NCI-H446 (cell line): ENCODE results near the gene NAAA.
"Not testable (repeated sequence)": the region's sequence is repeated elsewhere in the genome, so short reads cannot be mapped to it uniquely, and the experiment has no call there.

Experiments used
- DNase-seq, 2 experiments: peaks; one replicate each; lab custom pipeline; 2025; lab: John Stamatoyannopoulos, UW

The NAAA gene

DNA sequence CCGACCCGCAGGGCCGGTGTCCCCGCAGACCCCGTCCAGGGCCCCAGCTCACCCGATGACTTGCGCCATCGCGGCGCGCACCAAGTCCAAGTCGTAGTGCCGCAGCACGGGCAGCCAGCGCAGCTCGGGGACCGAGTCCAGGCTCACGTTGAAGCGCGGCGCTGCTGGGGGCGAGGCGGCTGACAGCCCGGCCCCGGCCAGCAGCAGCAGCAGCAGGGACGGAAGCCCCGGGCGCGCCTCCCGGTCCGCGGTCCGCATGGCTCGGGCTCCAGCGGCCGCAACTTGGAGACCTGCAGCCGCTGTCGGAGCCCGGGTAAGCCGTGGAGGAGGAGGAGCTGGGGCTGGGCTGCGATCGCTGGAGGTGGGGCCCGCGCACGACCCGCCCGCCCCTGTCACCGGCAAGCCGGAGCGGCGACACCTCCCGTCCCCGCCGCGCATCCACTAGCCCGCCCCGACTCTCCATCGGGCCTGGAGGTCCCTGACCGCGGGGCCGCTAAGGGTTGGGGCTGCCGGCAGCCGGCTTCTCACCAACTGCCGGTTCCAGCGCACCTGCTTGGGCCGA, at the start of gene NAAA:
Gene NAAA (minus strand): TSS at position 322 of the 562 bp plus-strand sequence. CDS start 64 bp downstream, at position 258.
- DNase-seq: no peak

DNA sequence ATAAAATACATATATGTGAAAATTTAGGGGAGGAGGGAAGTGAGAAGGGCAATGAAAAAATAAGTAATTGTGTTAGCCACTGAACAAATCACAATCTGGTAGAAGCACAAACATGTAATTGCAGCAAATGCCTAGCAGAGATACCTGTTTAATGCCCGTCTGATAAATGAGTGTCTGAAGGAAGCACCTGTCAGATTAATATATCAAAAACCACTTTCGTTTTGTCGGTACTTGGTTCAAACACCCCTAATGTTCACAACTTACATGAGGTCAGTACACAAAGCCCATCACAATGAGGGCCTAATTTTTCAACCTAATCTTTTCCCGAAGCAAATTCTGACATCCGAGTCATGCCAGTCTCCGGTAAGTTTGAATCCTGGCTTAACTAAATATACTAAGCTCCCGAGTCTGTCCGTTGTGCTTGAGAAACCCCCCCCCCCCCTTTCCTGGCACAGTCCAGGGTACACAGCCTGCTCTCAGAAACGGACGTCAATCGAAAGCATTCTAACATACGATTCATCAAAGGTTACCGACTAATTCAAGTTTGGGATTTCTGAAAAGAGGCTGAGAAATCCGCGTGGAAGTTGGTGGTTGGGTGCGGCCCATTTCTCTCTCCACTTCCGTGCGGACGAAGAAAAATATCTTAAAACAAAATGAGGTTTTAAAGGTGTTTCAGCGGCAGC, 49.2 kb upstream of the NAAA start:
- no peak for DNase-seq

DNA sequence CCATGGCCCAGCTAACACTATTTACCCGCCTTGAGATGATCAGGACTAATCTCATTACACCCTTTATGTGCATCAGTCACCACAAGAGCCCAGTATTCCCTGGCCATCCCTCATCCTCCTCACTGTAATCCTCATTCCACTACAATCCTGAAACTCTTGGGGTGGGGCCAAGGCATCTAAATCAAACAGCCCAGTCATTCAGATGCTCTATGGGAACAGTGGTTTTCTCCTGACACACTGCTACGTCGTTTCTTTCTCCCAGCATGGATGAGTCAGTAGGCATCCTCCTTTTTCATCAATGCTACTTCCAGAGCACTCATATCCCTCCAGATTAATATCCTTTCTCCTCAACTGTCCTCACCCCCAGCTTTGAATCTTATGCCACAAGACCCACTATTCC, 44.3 kb upstream of the NAAA start:
- no peak for DNase-seq

DNA sequence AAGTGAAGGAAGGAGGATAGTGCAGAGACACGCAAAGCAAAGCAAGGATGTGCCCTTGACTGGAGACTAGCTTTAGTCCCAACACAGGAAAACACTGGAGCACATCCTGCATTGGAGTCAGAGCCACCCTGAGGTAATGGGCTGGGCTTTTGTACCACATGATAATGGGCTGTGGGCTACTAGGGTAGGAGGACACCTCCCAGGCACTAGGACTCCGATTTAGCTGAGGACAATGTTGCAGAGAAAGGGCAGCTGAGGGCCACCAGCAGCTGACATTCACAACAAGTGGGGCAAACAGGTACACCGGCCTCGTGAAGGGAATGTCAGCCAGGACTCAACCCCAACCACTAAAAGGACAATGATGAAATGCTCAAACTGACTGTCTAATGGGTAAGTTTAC, 39.8 kb upstream of the NAAA start:
- DNase-seq: no peak

DNA sequence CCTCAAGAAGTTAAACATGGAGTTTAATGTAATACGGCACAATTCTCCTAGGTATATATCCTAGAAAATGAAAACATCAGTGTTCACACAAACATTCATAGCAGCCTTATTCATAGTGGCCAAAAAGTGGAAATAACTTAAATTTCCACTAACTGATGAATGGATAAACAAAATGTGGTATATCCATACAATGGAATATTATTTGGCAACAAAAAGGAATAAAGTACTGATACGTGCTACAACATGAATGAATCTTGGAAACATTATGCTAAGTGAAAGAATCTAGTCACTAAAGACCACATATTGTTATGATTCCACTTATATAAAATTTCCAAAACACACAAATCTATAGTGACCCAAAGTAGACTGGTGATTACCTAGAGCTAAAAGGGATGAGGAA, 35.4 kb upstream of the NAAA start:
- no peak for DNase-seq

DNA sequence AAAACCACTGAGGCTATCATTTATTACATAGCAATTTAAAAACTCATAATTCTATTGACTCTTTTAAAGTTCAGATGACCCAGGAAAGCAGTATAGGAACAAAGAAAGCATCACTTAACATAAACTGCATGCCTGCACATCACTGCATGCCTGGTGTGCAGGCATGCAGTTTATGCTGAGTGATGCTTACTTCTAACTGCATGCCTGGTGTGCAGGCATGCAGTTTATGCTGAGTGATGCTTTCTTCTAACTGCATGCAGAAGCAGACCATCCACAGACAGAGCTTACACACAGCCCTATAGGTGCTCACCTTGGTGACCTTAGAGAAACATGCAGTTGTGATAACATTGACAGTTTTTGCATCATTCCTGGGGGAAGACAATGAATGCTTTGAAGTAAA, 33.0 kb upstream of the NAAA start:
- DNase-seq: no peak

DNA sequence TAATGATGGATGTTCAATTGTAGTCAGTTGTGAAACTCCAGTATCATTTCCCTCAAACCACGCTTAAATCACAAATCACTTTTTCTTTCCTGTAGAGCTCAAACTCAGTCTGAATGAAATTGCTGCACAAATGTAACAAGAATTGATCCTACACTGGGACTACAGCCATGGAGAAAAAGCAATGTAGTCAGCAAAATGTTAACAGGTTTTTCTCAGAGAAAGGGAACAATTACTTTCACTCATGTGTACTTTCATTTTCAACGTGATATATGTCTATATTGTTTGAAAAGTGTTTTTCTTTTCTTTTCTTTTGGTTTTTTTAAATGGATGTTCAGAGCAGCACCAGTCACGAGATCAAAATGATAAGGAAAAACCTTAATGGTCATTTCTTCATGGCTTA, 27.3 kb upstream of the NAAA start:
- DNase-seq: no peak

DNA sequence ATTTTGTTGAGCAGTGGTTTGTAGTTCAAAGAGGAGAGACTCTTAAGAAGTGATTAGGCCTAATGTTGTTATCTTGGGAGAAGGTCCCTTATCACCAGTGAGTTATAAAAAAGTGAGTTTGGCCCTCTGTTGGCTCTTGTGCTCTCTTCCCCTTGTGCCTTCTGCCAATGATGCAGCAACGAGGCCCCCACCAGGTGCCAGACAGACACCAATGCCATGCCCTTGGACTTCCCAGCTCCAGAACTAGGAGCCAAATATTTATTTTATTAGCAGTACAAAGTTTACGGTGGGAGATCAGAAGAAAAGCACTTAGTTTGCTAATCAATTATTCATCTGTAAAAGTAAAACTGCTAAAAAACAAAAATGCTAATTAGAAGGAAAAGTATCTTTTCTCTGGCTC, 22.7 kb upstream of the NAAA start:
- DNase-seq: no peak

DNA sequence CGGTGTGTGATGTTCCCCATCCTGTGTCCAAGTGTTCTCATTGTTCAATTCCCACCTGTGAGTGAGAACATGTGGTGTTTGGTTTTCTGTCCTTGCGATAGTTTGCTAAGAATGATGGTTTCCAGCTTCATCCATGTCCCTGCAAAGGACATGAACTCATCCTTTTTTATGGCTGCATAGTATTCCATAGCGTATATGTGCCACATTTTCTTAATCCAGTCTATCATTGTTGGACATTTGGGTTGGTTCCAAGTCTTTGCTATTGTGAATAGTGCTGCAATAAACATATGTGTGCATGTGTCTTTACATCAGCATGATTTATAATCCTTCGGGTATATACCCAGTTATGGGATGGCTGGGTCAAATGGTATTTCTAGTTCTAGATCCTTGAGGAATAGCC, 21.3 kb upstream of the NAAA start:
- not testable (repeated sequence) for DNase-seq

DNA sequence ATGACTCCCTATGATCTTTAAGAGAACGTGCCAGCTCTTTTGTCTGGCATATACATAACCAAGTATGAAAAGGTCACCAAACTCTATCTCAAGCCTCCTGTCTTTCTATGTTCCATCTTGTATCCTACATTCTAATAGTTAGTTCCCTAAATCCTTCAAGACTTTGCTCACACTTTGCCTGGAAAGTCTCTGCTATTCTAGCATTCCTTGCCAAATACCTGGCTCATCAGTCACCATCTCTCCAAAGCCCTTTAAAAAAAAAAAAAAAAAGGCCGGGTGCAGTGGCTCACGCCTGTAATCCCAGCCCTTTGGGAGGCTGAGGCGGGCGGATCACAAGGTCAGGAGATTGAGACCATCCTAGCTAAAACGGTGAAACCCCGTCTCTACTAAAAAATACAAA, 17.7 kb upstream of the NAAA start:
- not testable (repeated sequence) for DNase-seq

DNA sequence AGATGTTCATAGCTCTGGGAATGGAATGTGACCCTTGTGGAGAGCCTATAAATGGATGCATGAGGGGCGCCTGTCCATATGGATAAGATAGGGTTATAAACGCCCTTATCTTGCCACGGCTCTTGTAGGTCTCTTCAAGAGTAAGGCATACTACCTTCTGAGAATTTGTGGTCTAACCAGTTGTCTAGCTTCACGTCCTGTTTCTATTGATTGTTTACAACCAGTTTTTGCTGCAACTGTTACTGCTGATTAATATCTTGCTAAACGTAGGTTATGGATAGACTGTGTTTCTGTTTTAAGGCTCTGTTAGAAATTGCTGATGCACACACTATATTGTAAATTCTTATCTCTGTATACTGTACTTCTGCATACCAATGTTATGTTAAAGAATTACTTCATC, 14.0 kb upstream of the NAAA start:
- DNase-seq: not testable (repeated sequence)

DNA sequence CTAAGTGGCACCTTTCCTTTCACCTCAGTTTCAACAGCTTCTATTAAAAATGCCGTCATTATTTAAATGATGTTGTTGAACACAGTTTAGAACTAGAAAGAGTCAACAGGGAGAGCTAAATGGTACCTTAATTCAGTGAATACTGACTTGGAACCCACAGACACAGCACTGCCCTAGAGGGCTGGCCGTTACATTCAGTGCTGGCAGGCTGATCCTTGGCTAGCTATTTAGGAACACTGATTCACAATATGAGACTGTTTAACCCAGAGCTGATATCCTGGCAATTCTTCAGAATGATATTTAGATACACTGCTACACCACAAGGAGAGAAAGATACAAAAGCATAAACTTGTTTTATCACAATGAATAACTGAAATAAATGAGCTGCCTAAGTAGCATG, 12.7 kb upstream of the NAAA start:
- DNase-seq: no peak

DNA sequence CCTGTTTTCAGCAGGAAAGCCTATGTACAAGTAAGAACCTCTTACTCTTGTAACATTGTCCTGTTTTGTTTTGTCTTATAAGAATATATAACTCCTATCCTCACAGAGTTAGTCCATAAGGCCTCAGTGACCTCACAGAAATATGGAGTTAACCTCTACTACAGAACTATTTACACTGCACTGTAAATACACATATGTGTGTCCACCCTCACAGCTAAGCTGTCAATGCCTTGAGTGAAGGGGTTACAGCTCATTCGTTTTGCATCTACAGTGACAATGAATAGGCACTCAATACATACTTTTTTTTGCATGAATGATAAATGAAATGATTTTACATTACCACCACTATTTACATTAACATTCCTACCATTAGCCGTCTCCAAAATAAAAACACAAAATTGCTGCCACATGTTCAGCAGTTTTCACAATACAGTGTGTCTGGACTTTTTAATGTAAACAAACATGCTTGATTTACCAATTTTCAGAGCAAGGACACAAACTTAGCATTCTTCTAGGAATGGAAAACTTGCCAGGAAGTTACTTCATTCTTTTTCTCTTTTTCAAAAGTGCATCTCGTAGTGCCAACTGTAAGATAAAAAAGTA, 9.5 kb upstream of the NAAA start:
- no peak for DNase-seq

DNA sequence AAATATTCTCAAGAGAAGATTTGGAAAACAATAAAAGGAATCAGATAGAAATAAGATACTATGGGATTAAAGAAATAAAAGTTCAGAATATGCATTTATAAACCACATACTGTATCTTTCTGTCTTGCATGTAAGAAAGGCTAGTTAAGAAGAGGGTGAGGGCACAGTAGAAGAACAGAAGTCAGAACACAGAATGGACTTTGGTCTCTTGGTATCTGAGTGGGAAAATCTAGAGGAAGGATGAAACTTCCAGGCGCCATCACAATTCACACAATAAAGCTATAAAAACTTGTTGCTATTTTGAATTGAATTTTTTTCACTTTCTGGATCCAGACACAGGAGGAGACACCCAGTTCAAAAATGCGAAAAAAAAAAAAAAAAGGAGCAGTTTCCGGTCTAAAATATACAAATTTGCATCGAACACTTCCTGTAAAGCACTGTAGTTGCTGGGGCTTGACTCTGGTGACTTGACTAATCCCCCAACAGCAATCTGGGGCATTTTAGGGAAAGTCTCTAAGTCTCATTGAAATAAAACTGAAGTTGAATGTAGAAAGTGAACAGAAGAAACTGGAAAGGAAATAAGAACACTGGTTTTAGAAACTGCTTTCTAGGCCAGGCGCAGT, 8.1 kb upstream of the NAAA start:
- DNase-seq: no peak

DNA sequence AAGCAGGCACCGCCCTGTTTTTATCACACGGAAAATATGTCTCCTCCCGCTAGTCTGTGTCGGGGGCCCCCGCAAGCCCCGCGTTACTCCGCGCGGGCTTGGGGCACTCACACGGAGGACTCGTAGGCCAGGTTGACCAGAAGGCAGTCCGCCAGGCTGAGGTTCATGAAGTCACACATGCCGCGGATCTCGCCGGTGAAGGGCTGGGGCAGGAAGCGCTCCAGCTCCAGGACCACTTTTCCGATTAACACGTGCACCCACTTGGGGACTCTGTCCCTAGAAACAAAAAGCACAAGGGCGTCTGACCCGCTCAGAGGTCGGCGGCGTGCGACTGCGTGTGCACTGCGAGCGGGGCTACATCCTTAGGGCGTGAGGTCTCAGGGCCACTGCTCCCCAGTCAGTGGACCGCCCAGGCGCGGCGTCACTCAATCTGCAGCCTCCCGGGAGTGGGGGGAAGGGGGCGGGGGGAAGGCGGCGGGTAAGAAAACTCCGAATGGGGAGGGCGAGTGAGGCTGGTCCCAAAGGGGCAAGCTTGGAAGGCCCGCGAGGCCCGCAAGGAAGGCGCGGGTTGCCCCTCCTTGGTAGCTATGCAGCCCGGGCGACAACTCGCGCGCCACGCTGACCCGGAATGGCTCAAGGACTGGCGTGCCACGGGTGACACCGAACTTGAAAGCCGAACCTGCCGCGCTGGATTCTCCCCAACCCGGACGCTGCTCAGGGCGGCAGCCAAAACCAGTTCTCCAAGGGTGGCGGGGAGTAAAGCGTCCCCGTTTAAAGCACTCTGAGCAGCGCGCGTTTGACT, 722 bp downstream of the NAAA start:
- DNase-seq: no peak

DNA sequence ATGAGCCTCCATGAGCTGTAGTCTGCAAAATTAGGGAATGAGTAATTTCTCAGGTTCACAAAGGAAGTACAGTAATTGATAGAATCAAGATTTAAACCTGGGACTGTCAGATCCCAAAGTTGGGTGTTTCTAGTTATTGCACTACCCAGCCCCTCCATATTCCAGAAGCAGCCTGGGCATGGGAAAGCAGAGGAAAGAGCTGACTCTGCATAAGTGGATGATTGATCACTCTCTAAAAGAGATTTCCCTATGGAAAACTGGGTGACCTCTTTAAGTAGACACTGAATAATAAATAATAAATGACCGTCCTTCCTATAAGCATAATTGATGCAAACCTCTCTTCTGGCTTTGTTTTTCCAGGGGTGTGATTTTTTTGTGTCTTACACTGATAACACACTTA, 5.2 kb downstream of the NAAA start:
- no peak for DNase-seq

DNA sequence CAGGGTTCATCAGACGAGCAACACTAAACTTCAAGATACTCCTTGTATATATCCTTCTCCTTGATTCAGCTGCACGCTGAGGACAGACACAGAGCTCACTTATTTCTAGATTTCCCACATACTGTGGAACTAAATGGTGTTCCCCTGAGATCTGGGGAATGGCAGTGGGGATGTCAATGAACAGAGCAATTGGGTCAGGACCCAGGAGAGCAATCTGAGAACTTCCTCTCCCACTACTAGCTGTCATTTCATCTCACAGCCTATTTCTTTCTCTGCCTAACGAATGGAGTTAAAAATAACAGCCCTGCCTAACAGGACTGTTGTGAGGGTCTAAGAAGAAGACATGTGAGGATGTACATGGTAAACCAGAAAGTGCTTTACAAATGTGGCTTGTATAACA, 10.7 kb downstream of the NAAA start:
- DNase-seq: no peak

DNA sequence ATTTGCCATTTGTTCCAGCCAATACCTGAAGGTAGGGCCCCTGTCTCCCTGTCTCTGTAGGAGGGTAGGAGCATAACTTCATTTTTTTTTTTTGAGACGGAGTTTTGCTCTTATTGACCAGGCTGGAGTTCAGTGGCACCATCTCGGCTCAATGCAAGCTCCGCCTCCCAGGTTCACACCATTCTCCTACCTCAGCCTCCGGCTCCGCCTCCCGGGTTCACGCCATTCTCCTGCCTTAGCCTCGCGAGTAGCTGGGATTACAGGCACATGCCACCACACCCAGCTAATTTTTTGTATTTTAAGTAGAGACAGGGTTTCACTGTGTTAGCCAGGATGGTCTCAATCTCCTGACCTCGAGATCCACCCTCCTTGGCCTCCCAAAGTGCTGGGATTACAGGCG, 15.9 kb downstream of the NAAA start:
- not testable (repeated sequence) for DNase-seq

DNA sequence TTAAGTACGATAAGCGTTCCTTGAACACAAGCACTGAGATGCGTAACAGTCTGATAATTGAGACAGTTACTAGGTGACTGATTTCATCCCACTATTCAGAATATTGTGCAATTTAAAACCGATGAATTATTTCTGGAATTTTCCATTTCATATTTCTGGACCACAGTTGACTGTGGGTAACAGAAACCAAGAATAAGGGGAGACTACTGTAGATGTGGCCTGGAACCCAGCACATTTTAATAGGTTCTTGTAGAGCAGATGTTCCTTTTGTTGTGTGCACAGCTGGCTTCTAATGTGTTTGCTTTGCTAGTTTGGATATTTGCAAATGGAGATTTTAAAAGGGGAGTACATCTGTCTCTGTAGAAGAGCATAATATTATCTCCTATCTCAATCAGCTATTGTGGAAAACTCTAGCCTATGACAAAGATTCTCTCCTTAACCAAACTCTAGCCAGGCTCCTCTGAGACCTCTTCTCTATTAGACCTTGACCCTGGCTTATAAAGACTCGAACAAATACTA, 16.4 kb downstream of the NAAA start:
- DNase-seq: no peak

DNA sequence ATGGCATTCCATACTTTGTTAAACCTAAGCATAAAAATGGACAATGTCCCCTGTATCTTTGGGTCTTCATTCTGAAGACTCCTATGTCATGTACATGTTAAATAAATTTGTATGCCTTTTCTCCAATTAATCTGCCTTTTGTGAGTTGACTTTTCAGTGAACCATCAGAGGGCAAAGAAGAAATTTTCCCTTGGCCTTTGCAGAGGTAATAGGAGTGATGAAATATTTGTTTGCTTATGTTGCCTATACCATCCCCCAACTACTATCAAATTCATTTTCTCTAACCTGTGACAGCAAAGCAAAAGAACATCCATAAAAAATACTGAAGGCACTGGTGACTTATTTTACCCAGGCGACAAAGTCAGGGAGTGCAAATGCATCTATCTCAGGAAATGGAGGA, 18.2 kb downstream of the NAAA start:
- DNase-seq: no peak

DNA sequence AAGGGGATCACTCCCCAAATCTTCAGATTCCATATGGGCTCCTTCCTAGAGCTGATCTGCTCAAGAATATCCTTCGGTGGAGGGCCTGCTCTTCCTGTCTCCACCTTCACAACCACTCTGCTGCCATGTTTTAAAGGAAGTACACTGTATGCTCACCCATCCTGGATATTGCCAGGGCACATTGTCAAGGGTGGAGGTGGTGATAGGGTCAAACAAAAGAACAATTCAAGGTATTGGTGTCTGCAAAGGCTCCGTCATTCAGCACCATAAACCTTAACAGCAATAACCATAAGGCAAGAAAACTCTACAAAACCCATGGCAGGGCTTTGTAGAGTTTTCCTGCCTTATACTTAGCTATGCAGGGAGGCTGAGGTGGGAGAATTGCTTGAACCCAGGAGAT, 18.9 kb downstream of the NAAA start:
- DNase-seq: no peak

DNA sequence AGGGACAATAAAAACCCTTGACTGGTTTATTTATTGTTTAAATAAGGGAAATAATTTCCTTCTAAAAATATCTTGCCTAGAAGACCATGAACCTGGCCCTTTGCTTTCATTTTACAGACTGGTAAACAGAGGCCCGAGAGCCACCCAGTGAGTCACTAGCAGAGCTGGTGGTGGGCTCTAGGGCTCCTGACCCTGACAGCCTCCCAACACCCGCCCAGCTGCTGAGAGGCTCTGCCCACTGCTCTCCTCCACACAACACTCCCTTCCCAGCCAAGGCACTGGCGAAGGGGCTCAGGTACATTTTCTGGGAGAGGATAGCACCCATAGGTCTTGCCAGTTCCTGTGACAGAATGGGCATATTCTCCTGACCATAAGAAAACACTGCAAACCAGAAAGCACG, 20.5 kb downstream of the NAAA start:
- DNase-seq: no peak
